ENCODE results near the gene CNIH2. TPM values are rescaled to one million over a fixed set of nuclear protein-coding genes. Genes with fewer than 3 reads are reported as not detected.
A peak's percentile ranks its signal among the peaks of the same experiment; 100 is the strongest.
"Not testable (repeated sequence)": the region's sequence is repeated elsewhere in the genome, so short reads cannot be mapped to it uniquely, and the experiment has no call there.

CNIH2 gene
- polyA plus RNA-seq, 1 donor = 8.0 TPM

DNA sequence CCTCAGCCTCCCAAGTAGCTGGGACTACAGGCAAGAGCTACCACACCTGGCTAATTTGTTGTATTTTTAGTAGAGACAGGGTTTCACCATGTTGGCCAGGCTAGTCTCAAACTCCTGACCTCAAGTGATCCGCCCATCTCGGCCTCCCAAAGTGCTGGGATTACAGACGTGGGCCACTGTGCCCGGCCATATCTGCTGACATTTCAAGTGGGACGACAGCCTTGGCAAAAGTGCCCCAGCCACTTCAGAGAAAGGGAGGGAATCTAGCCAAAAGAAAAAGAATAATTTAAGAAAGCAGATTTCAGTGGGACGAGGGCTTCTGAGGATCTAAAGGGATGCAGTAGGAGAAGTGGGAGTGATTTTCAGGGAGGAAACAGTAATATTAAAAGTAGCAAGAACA is 24.9 kb upstream of the CNIH2 start:
- H3K4me3 ChIP-seq (ENCODE audit: low read length); H3K36me3 ChIP-seq (ENCODE audit: control insufficient read depth, insufficient read depth, low read length); H3K4me1 ChIP-seq (ENCODE audit: control insufficient read depth, insufficient read depth, low read length); H3K9me3 ChIP-seq (ENCODE audit: control insufficient read depth, low read depth, low read length); H3K27ac ChIP-seq (ENCODE audit: low read length); DNase-seq: not testable (repeated sequence)
- no CpG with 5 or more reads among the region's 6 CpGs for WGBS (ENCODE audit: insufficient coverage, low lambda C conversion rate)
- peaks cover 15% of the 10 kb centered on the region for H3K27me3 ChIP-seq (ENCODE audit: control insufficient read depth, insufficient read depth, low read length)

DNA sequence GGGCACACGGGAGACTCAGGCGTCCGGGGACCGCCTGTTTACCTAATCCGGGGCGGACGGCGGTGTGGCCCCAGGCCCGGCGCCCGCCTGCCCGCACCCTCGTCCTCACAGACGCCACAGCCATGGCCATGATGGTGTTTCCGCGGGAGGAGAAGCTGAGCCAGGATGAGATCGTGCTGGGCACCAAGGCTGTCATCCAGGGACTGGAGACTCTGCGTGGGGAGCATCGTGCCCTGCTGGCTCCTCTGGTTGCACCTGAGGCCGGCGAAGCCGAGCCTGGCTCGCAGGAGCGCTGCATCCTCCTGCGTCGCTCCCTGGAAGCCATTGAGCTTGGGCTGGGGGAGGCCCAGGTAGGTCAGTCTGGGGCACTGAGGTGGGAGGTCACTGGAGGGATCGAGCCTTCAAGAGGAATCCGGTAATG is 19.5 kb upstream of the CNIH2 start:
- no peaks in the 10 kb centered on the region for H3K9me3 ChIP-seq (ENCODE audit: control insufficient read depth, low read depth, low read length)
- no peak overlapping the region for H3K27ac ChIP-seq (ENCODE audit: low read length)
- no CpG with 5 or more reads among the region's 28 CpGs for WGBS (ENCODE audit: insufficient coverage, low lambda C conversion rate)
- H3K36me3 ChIP-seq (ENCODE audit: control insufficient read depth, insufficient read depth, low read length) = peaks cover 23% of the 10 kb centered on the region
- no peak for DNase-seq
- H3K27me3 ChIP-seq (ENCODE audit: control insufficient read depth, insufficient read depth, low read length) = peaks cover 15% of the 10 kb centered on the region
- H3K4me1 ChIP-seq (ENCODE audit: control insufficient read depth, insufficient read depth, low read length) = peaks cover 5% of the 10 kb centered on the region
- peak overlapping the region; percentile 75 for H3K4me3 ChIP-seq (ENCODE audit: low read length)

DNA sequence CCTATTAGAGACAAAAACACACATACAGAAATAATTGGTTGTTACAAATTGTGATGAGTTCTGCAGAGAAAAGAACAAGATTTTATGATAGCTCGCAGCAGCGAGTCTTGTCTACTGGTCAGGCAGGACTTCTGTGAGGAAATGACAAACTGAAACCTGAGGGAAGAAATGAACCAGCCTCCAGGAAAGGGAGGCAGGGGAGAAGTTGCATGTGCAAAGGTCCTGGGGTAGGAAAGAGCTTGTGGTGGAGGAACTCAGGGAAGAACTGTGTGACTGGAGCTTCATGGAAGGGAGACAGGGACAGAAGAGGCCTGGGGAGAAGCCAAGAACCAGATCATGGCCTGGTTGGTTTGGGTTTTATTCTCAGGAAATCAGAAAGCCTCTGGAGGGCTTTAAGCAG is 18.8 kb upstream of the CNIH2 start:
- Histone ChIP-seq H3K27ac (ENCODE audit: low read length) (no peak overlapping the region), H3K4me1 (ENCODE audit: control insufficient read depth, insufficient read depth, low read length) (peaks cover 5% of the 10 kb centered on the region), H3K27me3 (ENCODE audit: control insufficient read depth, insufficient read depth, low read length) (peaks cover 15% of the 10 kb centered on the region), H3K36me3 (ENCODE audit: control insufficient read depth, insufficient read depth, low read length) (peaks cover 28% of the 10 kb centered on the region), H3K9me3 (ENCODE audit: control insufficient read depth, low read depth, low read length) (no peaks in the 10 kb centered on the region), H3K4me3 (ENCODE audit: low read length) (no peak overlapping the region)
- no peak for DNase-seq
- no CpG with 5 or more reads among the region's 2 CpGs for WGBS (ENCODE audit: insufficient coverage, low lambda C conversion rate)

DNA sequence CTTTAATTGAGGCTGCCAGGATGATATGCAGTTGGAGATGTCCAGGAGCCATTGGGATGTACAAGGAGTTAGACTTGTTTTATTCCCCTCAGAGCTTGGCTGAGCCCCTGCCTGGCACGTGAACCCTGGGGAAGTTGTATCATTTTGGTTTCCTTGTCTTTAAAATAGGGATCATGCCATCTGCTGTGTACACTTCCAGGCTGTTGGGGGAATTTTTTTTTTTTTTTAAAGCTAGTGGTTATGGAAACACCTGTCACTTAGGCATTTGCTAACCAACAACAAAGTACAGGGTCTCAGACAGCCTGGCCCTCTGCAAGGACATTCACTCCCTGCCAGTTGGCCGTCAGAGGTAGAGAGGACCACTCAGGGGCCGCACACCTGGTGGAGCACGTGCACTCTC is 18.0 kb upstream of the CNIH2 start:
- H3K27ac ChIP-seq (ENCODE audit: low read length) = no peak overlapping the region
- WGBS (ENCODE audit: insufficient coverage, low lambda C conversion rate) = no CpG with 5 or more reads among the region's 4 CpGs
- peaks cover 35% of the 10 kb centered on the region for H3K36me3 ChIP-seq (ENCODE audit: control insufficient read depth, insufficient read depth, low read length)
- no peaks in the 10 kb centered on the region for H3K9me3 ChIP-seq (ENCODE audit: control insufficient read depth, low read depth, low read length)
- H3K27me3 ChIP-seq (ENCODE audit: control insufficient read depth, insufficient read depth, low read length) = peaks cover 13% of the 10 kb centered on the region
- H3K4me3 ChIP-seq (ENCODE audit: low read length) = no peak overlapping the region
- peaks cover 5% of the 10 kb centered on the region for H3K4me1 ChIP-seq (ENCODE audit: control insufficient read depth, insufficient read depth, low read length)
- DNase-seq = no peak

DNA sequence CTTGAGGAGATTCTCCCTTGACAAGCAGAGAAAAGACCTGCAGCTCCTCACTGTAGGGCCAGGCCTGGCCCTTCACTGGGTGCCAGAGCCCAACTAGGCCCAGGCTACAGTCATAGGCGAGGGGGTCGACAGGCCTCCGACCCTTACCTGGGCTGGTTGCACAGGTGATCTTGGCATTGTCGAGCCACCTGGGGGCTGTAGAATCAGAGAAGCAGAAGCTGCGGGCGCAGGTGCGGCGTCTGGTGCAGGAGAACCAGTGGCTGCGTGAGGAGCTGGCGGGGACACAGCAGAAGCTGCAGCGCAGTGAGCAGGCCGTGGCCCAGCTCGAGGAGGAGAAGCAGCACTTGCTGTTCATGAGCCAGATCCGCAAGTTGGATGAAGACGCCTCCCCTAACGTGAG is 16.4 kb upstream of the CNIH2 start:
- DNase-seq = no peak
- peaks cover 7% of the 10 kb centered on the region for H3K27me3 ChIP-seq (ENCODE audit: control insufficient read depth, insufficient read depth, low read length)
- no CpG with 5 or more reads among the region's 16 CpGs for WGBS (ENCODE audit: insufficient coverage, low lambda C conversion rate)
- H3K27ac ChIP-seq (ENCODE audit: low read length) = no peak overlapping the region
- no peaks in the 10 kb centered on the region for H3K9me3 ChIP-seq (ENCODE audit: control insufficient read depth, low read depth, low read length)
- H3K4me3 ChIP-seq (ENCODE audit: low read length) = no peak overlapping the region
- peaks cover 42% of the 10 kb centered on the region for H3K36me3 ChIP-seq (ENCODE audit: control insufficient read depth, insufficient read depth, low read length)
- peaks cover 6% of the 10 kb centered on the region for H3K4me1 ChIP-seq (ENCODE audit: control insufficient read depth, insufficient read depth, low read length)

DNA sequence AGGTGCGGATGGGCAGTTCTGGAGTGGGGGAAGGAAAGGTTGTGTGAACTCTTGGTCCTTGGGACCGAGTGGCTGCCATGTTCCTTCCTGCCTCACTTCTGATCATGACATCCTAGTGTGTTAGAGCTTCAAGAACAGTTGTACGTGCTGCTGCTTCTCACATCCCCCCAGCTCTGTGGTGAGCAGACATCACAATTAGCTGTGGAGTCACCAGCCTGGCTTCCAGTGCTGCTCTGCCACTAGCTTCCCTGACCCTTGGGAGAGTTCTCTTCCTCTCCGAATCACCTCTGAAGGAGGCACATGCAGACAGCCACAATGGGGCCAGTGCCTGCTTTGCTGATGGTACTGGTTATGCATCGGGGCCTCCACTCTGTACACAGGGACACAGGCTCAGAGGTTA is 15.8 kb upstream of the CNIH2 start:
- DNase-seq = no peak
- no CpG with 5 or more reads among the region's 5 CpGs for WGBS (ENCODE audit: insufficient coverage, low lambda C conversion rate)
- peaks cover 12% of the 10 kb centered on the region for H3K4me1 ChIP-seq (ENCODE audit: control insufficient read depth, insufficient read depth, low read length)
- no peak overlapping the region for H3K4me3 ChIP-seq (ENCODE audit: low read length)
- peaks cover 42% of the 10 kb centered on the region for H3K36me3 ChIP-seq (ENCODE audit: control insufficient read depth, insufficient read depth, low read length)
- H3K9me3 ChIP-seq (ENCODE audit: control insufficient read depth, low read depth, low read length) = no peaks in the 10 kb centered on the region
- H3K27me3 ChIP-seq (ENCODE audit: control insufficient read depth, insufficient read depth, low read length) = peaks cover 2% of the 10 kb centered on the region
- no peak overlapping the region for H3K27ac ChIP-seq (ENCODE audit: low read length)

DNA sequence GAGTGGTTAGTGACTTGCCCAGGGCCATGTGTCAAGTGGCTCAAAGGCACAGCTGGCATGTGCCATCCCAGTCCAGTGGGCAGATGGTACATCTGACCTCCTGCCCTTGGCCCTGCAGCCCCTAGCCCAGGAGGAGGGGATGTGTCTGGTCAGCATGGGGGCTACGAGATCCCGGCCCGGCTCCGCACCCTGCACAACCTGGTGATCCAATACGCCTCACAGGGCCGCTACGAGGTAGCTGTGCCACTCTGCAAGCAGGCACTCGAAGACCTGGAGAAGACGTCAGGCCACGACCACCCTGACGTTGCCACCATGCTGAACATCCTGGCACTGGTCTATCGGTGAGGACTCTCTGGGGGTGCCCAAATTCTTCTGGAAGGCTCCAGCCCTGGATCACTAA is 15.3 kb upstream of the CNIH2 start:
- WGBS (ENCODE audit: insufficient coverage, low lambda C conversion rate) = no CpG with 5 or more reads among the region's 12 CpGs

DNA sequence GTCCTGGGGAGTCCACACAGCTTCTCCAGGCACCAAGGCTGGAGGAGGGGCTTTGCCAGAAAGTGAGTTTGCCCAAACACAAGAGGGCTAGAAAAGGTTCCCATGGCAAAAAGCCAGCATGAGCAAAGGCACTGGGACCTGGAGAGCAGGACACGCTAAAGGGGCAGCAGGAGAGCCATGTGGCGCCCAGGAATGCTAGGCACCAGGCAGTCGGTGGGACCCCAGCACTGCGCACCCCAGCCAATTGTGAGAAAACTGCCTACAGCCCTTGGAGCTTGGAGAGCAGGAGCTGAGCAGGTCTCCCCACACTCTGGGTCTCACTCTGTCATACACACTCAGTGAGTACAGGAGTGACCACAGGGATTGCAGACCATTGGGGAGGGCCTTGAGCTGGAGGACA is 14.7 kb upstream of the CNIH2 start:
- no peaks in the 10 kb centered on the region for H3K27me3 ChIP-seq (ENCODE audit: control insufficient read depth, insufficient read depth, low read length)
- H3K36me3 ChIP-seq (ENCODE audit: control insufficient read depth, insufficient read depth, low read length) = peaks cover 42% of the 10 kb centered on the region
- no peak overlapping the region for H3K27ac ChIP-seq (ENCODE audit: low read length)
- peaks cover 2% of the 10 kb centered on the region for H3K9me3 ChIP-seq (ENCODE audit: control insufficient read depth, low read depth, low read length)
- WGBS (ENCODE audit: insufficient coverage, low lambda C conversion rate) = no CpG with 5 or more reads among the region's 4 CpGs
- H3K4me1 ChIP-seq (ENCODE audit: control insufficient read depth, insufficient read depth, low read length) = peaks cover 16% of the 10 kb centered on the region
- DNase-seq = no peak
- no peak overlapping the region for H3K4me3 ChIP-seq (ENCODE audit: low read length)

More for the DNA sequence above, 15.3 kb upstream of the CNIH2 start:
- no peak overlapping the region for H3K27ac ChIP-seq (ENCODE audit: low read length)
- H3K4me1 ChIP-seq (ENCODE audit: control insufficient read depth, insufficient read depth, low read length) = peaks cover 12% of the 10 kb centered on the region
- no peak overlapping the region for H3K4me3 ChIP-seq (ENCODE audit: low read length)
- H3K36me3 ChIP-seq (ENCODE audit: control insufficient read depth, insufficient read depth, low read length) = peaks cover 42% of the 10 kb centered on the region
- DNase-seq = no peak
- H3K27me3 ChIP-seq (ENCODE audit: control insufficient read depth, insufficient read depth, low read length) = no peaks in the 10 kb centered on the region
- H3K9me3 ChIP-seq (ENCODE audit: control insufficient read depth, low read depth, low read length) = peaks cover 1% of the 10 kb centered on the region

DNA sequence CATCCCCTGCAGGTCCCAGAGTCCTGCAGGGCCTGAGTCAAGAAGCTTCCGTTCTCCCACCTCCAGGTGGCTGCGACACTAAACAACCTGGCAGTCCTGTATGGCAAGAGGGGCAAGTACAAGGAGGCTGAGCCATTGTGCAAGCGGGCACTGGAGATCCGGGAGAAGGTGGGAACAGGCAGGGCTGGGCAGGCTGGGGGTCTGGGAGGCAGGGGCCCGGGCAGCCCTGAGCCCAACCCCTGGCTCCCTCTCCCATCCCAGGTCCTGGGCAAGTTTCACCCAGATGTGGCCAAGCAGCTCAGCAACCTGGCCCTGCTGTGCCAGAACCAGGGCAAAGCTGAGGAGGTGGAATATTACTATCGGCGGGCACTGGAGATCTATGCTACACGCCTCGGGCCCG is 14.2 kb upstream of the CNIH2 start:
- Histone ChIP-seq H3K4me3 (ENCODE audit: low read length) (no peak overlapping the region), H3K9me3 (ENCODE audit: control insufficient read depth, low read depth, low read length) (peaks cover 2% of the 10 kb centered on the region), H3K4me1 (ENCODE audit: control insufficient read depth, insufficient read depth, low read length) (peaks cover 11% of the 10 kb centered on the region), H3K27ac (ENCODE audit: low read length) (no peak overlapping the region), H3K27me3 (ENCODE audit: control insufficient read depth, insufficient read depth, low read length) (no peaks in the 10 kb centered on the region), H3K36me3 (ENCODE audit: control insufficient read depth, insufficient read depth, low read length) (peaks cover 42% of the 10 kb centered on the region)
- WGBS (ENCODE audit: insufficient coverage, low lambda C conversion rate) = 100% methylated on average over 1 of the region's 10 CpGs
- no peak for DNase-seq

DNA sequence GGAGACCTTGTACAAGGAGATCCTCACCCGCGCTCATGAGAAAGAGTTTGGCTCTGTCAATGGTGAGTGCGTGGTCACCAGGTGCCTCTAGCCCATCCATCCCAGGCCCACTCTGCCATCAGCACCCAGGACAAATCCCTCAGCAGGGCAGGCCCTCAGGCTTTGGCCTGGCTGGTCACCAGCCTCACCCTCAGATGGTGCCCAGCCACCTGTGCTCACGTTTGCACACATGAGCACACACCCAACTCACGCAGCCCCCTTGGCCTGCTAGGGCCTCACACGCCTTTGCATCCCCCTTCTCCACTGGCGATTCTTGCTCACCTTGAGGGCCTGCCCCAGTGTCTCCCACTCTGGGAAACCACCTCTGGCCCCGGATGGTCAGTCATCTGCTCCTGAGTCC is 13.6 kb upstream of the CNIH2 start:
- peaks cover 11% of the 10 kb centered on the region for H3K4me1 ChIP-seq (ENCODE audit: control insufficient read depth, insufficient read depth, low read length)
- peaks cover 2% of the 10 kb centered on the region for H3K9me3 ChIP-seq (ENCODE audit: control insufficient read depth, low read depth, low read length)
- peaks cover 42% of the 10 kb centered on the region for H3K36me3 ChIP-seq (ENCODE audit: control insufficient read depth, insufficient read depth, low read length)
- H3K4me3 ChIP-seq (ENCODE audit: low read length) = no peak overlapping the region
- DNase-seq = no peak
- H3K27me3 ChIP-seq (ENCODE audit: control insufficient read depth, insufficient read depth, low read length) = no peaks in the 10 kb centered on the region
- H3K27ac ChIP-seq (ENCODE audit: low read length) = no peak overlapping the region
- whole genome bisulfite sequencing (ENCODE audit: insufficient coverage, low lambda C conversion rate) = no CpG with 5 or more reads among the region's 8 CpGs

DNA sequence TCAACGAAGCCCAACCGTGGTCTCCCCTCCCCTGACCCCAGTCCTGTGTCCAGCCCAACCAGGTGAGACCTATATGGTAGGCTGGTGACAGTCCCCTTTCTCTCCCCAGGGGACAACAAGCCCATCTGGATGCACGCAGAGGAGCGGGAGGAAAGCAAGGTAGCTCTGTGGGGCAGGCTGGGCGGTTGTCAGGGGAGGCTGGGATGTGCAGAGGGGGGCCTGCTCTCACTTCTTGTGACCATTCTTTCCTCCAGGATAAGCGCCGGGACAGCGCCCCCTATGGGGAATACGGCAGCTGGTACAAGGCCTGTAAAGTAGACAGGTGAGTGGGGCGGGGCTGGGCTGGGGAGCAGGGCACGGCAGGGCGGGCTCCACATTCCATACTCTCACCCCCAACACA is 13.1 kb upstream of the CNIH2 start:
- DNase-seq = no peak
- Histone ChIP-seq H3K4me1 (ENCODE audit: control insufficient read depth, insufficient read depth, low read length) (peaks cover 14% of the 10 kb centered on the region), H3K27ac (ENCODE audit: low read length) (no peak overlapping the region), H3K4me3 (ENCODE audit: low read length) (no peak overlapping the region), H3K9me3 (ENCODE audit: control insufficient read depth, low read depth, low read length) (peaks cover 2% of the 10 kb centered on the region), H3K27me3 (ENCODE audit: control insufficient read depth, insufficient read depth, low read length) (no peaks in the 10 kb centered on the region), H3K36me3 (ENCODE audit: control insufficient read depth, insufficient read depth, low read length) (peaks cover 37% of the 10 kb centered on the region)
- no CpG with 5 or more reads among the region's 12 CpGs for WGBS (ENCODE audit: insufficient coverage, low lambda C conversion rate)
